Measurements from ENCODE around the gene SAMD8.
"Not testable (repeated sequence)": the region's sequence is repeated elsewhere in the genome, so short reads cannot be mapped to it uniquely, and the experiment has no call there.

Gene SAMD8

DNA sequence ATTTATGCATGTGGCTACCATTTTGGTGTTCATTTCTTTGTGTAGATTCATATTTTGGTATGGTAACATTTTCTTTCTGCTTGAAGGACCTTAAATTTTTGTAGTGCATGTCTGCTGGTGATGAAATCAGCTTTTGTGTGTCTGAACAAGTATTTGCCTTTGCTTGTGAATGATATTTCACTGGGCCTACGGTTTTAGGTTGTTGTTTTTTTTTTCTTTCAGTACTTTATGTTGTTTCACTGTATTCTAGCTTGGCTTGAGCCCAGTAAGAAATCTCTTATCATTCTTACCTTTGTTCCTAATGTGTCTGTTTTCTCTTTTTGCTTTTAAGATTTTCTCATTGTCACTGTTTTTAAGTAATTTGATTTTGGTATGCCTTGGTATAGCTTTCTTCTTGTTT, 31.9 kb downstream of the SAMD8 start:
- FAIRE-seq: no peak

GRCh38 chr10:75145590-75145989, 34.1 kb downstream of the SAMD8 start:
- FAIRE-seq: no peak

DNA sequence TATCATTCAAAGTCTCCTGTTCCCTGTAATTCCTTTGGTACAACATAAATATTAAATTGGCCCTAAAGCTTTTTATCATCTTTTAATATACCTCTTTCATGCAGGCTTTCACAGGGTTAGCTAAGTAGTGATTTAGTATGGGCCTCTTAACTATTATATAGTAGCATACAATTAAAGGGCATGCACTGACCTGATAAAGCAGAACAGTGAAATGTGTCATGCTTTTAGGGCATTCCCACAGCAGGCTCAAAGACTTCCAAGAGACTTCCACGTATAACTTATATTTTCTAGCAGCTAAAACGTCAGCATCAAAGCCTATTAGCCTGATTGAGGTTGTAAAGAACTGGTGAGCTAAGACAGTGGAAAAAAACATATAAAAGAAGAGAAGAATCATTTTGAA, 35.3 kb downstream of the SAMD8 start:
- no peak for FAIRE-seq

GRCh38 chr10:75150656-75151055, 39.2 kb downstream of the SAMD8 start:
- FAIRE-seq: no peak

GRCh38 chr10:75159519-75159918, 48.1 kb downstream of the SAMD8 start:
- FAIRE-seq: no peak

DNA sequence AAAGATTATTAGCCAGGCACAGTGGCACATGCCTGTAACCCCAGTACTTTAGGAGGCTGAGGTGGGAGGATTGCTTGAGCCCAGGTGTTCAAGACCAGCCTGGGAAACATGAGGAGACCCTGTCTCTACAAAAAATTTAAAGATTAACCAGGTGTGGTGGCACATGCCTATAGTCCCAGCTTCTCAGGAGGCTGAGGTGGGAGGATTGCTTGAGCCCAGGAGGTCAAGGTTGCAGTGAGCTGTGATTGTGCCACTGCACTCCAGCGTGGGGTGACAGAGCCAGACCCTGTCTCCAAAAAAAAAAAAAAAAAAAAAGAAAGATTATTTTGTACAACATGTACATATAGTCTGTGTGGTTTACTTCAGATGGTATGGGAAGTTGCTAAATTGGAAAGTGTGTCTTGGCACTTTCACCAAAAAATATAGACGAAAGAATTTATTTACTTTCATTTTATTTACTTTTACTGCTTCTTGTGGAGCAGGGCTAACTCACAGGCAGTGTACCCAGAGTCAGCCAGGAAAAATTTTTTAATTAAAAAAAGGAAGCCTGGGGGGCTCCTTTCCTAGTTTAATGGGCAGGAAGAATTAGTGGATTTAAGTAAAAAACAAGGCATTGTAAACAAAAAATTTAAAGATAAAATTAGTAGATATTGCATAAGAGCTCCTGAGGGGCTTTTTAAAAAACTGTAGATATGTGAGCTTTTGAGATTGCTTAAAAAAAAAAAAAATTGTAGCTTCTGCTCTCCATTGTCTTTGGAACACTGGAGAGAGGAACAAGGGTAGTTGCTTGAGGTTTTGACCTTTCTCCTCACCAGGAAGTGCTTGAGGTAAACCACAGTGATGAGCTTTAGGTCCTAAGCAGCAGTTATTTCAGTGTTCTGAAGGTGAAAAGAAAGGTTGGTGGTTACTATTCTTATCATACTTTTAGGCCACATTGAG, 54.5 kb downstream of the SAMD8 start:
- FAIRE-seq: no peak

GRCh38 chr10:75166623-75166972, 55.1 kb downstream of the SAMD8 start:
- no peak for FAIRE-seq

- no peak for FAIRE-seq
These were observed 56.8 kb downstream of the SAMD8 start for GRCh38 chr10:75168275-75168674.

DNA sequence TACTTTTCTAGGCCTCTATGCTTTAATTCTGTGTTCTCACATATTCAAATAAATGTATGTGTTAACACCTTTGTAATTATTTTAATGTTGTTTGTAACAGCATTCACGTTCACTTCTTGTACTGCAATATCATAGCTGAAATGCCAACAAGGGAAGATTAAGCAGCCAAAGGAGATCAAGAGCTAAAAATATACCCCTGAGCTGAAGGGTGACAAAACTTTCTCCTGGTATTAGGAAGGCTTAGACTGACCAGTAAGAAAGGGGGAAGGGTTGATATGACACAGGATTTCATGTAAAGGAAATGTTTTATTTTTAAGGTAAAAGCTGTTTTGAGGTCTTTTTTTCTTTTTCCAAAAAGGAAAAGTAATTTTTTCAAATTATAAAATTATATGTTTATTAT, 58.8 kb downstream of the SAMD8 start:
- no peak for FAIRE-seq

DNA sequence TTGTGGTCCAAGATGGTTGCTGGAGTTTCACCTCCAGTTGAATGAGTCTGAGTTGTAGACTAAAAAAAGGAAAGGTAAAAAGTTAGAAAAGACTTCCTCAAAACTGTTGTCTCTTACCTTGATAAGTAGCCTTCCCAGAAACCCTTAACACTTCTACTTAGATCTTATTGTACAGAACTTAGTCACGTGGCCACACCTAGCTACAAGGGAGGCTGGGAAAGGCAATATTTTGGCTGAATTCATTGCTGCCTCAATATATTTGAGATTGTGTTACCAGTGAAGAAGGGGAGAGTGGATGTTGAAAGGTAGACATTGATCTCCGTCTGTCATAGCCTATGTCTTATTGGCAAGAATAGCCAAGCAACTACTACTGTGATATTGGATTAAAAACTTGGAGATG, 63.6 kb downstream of the SAMD8 start:
- FAIRE-seq: no peak

GRCh38 chr10:75176046-75176445, 64.6 kb downstream of the SAMD8 start:
- FAIRE-seq: no peak

GRCh38 chr10:75176736-75177135, 65.3 kb downstream of the SAMD8 start:
- FAIRE-seq: no peak

DNA sequence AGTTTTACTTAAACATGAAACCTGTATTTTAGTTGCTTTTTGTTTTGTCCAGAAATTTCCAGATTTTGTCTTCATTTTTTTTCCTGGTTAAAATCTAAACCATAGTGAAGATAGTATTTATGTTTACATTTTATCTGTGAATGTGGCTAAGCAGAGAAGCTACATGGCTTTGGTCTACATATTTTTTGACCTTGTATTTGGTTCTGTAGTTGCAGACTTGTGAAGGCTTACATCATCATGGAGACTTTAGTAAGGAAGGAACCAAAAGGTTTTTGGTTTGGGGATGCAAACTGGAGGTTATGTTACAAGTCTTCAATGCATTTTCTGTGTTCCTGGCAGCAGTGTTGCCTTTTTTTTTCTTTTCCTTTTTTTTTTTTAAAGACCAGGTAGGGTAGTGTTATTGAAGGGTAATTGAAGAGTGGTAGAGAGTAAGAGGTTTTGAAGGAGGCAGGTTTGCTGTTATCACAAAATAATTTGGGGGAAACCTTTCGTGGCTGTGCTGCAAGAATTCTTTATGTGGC, 68.3 kb downstream of the SAMD8 start:
- FAIRE-seq: no peak

- no peak for FAIRE-seq
These were observed 69.1 kb downstream of the SAMD8 start for GRCh38 chr10:75180592-75180991.

DNA sequence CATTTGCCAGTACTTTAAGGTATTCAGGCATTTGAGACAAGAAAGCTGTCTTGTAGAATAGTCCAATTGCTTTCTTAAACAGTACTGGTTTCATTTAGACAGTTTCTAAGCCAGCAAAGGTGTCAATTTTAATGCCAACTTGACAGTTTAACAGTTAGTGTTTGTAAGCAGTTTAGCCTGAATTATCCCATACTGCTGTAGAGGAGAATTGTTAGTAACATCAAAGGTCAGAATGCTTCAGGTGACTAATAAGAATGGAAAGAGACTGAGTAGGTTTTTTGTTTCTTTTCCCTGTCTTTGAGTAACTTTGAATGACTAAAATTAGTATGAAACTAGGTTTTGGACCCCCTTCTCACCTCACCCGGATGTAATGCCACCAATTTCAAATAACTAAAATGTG, 69.6 kb downstream of the SAMD8 start:
- no peak for FAIRE-seq

DNA sequence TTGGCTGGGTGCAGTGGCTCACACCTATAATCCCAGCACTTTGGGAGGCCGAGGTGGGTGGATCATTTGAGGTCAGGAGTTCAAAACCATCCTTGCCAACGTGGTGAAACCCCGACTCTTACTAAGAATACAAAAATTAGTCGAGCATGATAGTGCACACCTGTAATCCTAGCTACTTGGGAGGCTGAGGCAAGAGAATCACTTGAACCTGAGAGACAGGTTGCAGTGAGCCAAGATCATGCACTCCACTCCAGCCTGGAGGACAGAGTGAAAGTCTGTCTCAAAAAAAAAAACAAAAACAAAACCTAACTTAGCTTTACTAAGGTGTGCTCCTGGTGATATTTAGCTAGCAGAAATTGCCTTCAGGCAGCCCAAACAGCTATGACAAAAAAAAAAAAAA, 74.9 kb downstream of the SAMD8 start:
- FAIRE-seq: no peak

DNA sequence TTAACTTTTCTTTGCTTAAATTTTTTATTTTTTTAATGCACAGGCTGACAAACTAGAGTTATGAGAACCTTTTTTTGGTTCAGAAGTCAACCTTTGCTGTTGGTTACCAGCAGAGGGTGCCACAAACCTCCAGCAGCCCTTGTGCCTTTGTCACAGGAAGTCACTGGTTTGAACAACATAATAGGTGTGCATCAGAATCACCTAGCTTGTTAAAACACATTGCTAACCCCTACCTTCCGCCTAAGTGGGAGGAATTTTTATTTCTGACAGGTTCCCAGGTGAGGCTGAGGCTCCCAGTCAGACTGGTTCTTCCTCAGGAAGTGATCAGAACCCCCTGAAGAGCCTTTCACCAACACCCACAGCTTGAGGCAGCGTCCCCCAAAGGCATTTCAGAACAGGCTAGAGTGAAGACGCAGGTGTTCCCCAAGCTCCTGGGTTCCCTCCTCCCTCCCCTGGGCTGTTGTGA, 76.5 kb downstream of the SAMD8 start:
- FAIRE-seq: no peak

DNA sequence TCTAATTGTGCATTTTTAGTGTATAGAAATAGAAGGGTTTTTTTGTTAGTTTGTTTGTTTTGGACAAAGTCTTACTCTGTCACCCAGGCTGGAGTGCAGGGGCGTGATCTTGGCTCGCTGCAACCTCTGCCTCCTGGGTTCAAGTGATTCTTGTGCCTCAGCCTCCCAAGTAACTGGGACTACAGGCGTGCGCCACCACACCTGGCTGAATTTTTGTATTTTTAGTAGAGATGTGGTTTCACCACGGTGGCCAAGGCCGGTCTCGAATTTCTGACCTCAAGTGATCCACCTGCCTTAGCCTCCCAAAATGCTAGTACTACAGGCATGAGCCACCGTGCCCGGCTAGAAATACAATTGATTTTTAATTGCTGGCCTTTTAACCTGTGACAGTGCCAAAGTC, 77.1 kb downstream of the SAMD8 start:
- not testable (repeated sequence) for FAIRE-seq

GRCh38 chr10:75189266-75190096, 78.0 kb downstream of the SAMD8 start:
- FAIRE-seq: no peak

DNA sequence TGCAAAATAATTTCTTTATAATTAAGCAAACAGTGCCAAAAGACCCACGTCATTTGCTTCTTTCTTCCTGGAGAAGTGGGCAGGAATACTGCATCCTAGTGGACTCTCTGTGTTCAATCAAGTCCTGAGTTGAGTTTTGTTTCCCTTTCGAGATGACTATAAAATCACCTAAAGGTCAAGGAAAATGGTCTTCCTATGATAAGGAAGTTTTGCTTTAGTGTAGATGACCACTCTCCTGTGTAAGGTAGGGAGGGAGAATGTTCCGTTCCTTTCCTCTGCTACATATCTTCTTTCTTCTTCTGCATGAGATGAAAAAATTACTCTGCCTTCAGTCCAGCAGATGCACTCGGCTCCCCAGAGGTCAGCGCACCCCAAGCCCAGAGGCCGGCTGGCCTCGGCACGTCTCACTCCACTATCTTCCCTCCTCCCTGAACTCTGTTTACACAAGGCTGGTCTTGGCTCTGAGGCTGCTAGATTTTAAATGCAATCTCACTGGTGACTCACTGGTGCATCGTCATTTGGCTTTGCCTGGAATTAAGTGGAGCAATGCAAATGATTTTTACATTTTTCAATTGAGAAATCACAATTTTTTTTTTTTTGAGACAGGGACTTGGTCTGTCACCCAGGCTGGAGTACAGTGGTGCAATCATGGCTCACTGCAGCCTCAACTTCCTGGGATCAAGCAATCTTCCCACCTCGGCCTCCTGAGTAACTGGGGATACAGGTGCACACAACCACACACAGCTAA, 80.5 kb downstream of the SAMD8 start:
- FAIRE-seq: peak; percentile 85

- FAIRE-seq: not testable (repeated sequence)
These were observed 83.2 kb downstream of the SAMD8 start for GRCh38 chr10:75194625-75195024.

GRCh38 chr10:75195035-75195763, 83.7 kb downstream of the SAMD8 start:
- no peak for FAIRE-seq
